NCI-H1930 (cell line): ENCODE measurements around the gene ZNF524.
A peak's percentile ranks its signal among the peaks of the same experiment; 100 is the strongest.

Source experiments
- DNase-seq, 2 experiments: peaks; one replicate each; lab custom pipeline; 2025; lab: John Stamatoyannopoulos, UW

The ZNF524 gene

DNA sequence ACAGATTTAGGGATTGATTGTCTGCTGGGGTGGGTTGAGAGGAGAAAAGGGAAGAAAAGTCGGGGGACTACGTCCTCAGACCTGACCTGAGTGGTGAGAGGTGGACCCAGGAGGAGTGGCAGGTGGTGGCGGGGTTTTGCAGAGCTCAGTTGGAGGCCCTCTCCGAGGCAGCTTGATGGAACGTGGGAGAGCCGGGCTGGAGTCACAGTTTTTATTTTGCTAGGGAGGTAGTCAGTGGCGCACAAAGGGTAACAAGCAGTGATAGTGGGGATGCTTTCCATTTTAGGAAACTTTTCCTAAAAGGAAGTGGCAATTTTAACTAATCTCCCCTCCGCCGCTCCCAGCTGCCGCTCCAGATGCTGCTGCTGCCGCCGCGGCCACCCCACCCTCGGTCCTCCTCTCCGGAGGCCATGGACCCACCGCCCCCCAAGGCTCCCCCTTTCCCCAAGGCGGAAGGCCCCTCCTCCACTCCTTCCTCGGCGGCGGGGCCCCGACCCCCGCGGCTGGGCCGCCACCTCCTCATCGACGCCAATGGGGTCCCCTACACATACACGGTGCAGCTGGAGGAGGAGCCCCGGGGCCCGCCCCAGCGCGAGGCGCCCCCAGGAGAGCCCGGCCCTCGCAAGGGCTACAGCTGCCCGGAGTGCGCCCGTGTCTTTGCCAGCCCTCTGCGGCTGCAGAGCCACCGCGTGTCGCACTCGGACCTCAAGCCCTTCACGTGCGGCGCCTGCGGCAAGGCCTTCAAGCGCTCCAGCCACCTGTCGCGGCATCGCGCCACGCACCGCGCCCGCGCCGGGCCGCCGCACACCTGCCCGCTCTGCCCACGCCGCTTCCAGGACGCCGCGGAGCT is 42.3 kb downstream of the ZNF524 start:
- no peak for DNase-seq

DNA sequence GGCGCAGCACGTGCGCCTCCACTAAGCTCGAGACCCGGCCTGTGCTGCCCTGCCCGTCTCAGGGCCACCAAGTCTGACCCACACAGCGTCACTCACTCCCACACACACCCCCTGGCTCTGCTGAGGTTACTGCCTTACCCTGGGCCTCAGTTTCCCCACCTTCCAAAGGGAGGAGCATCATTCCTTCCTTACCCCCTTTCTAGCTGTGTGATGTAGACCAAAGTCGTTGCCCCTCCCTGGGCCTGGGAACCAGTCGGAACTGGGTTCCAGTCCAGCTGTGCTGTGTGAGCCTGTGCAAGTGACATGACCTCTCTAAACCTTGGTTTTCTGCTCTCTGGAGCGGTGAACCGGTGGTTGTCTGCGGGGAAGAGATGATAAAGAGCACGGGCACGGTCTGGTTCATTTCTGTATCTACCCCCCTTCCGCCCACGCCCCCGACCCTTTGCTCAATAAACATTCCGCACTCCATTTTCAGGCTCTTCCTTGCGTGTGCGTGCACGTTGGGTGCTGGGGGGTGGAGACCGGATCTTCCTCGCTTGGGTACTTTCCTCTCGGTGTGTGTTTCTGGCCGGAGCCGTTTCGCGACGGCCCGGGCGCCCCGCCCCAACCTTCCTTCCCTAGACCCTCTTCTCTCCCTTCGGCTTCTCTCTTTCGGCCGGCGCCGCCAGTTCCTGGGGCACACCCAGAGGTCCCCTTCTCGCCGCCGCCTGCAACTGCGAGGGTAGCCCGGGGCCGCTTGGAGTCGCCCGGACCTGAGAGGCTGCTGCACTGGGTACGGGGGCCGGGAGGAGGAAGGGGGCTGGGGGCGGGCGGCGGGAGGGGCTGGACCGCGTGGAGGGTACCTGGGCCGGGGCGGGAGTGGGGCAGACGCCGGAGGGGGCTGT is 43.2 kb downstream of the ZNF524 start, which contains the start of gene ZNF581:
ZNF581 (plus strand) TSS at position 647 of the 884 bp plus-strand sequence. CDS start 923 bp downstream, outside the sequence.
- DNase-seq = peak; percentile 42 to 74

DNA sequence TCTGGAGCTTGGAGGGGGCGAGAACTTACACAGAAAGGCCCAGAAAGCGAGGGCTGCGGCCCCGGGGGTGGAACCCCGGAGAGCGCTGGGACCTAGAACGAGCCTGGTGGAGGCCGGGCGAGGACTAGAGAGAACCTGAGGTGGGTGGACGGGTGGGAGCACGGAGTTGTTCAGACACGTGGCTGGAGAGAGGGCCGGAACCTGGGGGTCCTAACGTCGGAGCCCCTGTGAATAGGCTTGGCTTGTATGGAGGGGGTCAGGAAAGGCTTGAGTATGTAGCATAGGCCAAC is 43.7 kb downstream of the ZNF524 start:
- no peak for DNase-seq

DNA sequence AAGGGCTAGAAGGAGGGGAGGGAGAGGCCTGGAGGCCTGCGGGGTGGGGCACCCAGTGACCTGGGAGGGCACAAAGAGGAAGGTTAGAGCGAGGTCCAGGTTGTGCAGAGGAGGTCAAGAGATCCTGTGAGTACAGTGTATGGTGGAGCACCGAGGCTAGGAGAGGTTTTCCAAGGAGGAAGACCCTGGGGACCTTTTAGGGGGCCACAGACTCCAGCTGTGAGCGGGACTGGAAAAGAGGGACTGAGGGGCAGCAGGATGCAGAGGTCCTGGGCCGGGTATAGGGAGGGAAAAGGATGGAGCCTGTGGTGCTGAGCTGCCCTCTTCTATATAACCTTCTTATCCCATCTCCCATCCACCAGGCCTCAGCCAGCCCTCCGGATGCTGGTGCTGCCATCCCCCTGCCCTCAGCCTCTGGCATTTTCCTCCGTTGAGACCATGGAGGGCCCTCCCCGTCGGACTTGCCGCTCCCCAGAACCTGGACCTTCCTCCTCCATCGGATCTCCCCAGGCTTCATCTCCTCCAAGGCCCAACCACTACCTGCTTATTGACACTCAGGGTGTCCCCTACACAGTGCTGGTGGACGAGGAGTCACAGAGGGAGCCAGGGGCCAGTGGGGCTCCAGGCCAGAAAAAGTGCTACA is 44.2 kb downstream of the ZNF524 start:
- no peak for DNase-seq

DNA sequence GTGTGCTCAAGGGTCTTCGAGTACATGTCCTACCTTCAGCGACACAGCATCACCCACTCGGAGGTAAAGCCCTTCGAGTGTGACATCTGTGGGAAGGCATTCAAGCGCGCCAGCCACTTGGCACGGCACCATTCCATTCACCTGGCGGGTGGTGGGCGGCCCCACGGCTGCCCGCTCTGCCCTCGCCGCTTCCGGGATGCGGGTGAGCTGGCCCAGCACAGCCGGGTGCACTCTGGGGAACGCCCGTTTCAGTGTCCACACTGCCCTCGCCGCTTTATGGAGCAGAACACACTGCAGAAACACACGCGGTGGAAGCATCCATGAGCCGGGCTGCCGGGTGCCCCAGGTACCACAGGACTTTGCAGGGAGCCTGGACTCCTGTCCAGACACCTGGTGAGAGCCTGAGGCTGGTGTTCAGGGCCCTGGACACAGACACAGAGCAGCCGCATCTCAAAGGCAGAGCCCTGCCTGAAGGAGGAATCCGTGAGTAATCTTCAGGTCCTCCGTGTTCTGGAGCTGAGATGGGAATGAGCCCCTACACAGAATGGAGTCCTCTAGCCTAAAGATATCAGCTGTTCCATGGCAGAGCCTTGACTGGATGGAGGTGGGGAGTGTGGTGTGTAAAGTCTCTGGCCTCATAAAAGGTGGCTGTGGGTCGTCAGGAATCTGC is 44.9 kb downstream of the ZNF524 start:
- no peak for DNase-seq

DNA sequence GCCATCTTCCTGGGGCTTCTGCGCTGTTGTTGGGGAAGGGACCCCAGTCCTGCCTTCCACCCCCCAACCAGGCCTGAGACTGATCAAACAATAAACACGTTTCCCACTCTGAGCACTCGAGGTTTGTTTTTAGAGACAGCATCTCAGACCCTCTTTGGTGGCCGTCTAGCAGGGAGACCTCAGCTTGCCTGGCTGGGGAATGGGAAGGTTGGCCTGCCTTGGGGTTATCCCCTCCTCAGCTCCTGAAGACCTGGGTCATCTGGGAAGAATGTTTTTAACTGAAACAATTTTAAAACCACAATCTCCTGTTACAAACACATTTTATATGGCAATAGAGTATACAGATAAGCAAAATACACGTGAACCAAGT is 45.4 kb downstream of the ZNF524 start:
- DNase-seq = no peak

DNA sequence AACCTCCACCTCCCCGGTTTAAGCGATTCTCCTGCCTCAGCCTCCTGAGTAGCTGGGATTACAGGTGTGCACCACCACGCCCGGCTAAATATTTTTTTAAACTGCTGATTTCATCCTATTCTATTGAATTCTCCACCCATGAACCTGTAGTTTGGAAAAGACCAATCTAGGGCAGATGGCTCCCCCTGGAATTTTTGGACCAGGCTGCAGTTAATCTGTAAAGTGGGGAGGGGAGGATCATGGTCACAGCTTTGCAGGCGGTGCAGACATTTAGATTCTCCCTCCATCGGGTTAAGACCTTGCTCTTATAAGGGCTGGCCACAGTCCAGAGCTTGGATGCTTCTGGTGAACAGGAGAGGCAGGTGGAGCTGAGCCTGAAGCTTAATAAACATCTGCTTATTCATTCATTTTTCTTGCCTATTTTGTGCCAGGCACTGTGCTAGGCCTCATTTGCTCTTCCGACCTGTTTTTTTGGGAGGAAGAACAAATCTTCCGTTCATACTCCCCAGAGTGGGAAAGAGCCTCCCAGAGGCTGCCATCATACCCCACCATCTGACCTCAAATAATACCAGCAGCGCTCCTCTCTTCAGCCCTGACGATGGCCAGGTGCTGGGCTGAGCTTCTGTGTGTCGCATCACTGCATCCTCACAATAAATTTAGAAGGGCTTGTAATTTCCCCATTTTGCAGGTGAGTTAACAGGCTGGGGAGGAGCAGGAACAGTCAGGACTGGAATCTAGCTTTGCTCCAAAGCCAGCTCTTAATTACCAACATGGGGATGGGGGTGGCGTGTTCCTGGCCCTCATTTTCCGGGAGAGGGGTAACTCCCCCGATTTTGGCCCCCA is 47.0 kb downstream of the ZNF524 start:
- DNase-seq = no peak

DNA sequence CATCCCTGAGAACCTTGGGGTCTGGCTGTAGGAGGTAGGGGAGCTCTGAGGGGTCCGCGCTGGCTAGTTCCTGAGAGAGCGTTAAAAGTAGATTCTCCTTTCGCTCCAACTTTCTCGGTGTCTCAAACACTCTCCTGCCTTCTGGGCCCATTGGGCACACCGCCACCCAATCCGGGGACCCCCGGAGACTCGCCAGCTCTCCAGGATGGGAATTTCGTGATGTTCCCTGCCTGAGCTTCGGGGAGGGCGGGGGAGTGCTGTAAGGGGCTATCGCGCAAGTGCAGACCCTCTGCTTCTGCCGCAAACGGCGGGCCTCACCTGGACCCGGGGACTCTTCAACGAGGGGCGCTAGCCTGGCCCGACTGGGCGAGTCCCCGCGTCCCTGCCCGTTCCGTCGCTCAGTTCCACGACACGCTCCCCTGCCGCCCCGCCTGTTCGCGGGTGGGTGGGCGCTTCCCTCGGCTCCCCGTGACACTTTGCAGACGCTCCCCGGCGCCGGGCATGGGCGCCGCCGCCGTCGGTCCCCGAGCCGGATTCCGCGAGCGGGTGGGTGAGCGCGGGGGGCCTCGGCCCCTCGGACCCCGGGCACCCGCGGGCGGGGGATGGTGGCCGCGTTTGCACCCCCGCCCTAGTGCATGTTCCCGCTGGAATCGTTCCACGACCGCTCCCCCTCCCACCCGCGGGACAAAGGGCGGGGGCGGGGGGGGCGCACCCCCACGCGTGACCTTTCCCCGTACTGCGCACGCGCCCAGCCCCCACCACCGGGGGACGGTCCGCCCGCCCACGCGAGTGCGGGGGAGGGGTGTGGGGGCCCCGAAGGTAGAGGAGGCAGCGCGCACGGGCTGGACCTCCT is 47.9 kb downstream of the ZNF524 start, which contains the start of gene CCDC106:
CCDC106 (plus strand) TSS at position 481 of the 853 bp plus-strand sequence. CDS start 835 bp downstream, outside the sequence.
- peak; percentile 61 to 84 for DNase-seq

DNA sequence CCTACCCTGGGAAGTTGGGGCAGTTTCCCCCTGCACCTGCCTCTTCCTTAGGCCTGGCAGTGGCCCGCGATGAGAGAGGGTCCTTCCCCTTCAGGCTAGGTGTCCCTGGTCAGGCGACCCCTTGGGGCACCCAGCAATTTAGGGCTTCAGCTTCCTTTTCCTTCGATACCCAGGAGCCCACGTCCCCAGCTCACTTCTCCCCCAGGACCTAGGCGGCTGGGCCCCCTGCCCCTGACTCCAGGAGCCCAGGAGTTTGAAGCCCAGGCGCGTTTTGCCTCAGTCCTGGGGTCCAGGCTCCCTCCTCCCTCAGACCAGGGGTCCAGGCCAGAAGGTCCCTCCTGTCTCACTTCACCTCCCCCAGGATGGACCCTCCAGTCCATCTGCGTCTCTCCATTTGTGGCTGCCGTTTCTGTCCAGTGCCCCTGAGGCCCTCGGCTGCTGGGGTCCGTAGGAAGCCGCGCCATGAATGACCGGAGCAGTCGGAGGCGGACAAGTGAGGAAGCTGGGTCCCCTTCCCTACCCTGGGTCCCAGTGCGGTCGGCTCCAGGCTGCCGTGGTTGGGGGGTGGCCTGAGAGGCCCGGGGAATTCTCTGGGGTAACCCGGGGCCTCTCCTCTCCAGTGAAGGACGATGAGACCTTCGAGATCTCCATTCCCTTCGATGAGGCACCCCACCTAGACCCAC is 48.6 kb downstream of the ZNF524 start:
- DNase-seq = no peak

DNA sequence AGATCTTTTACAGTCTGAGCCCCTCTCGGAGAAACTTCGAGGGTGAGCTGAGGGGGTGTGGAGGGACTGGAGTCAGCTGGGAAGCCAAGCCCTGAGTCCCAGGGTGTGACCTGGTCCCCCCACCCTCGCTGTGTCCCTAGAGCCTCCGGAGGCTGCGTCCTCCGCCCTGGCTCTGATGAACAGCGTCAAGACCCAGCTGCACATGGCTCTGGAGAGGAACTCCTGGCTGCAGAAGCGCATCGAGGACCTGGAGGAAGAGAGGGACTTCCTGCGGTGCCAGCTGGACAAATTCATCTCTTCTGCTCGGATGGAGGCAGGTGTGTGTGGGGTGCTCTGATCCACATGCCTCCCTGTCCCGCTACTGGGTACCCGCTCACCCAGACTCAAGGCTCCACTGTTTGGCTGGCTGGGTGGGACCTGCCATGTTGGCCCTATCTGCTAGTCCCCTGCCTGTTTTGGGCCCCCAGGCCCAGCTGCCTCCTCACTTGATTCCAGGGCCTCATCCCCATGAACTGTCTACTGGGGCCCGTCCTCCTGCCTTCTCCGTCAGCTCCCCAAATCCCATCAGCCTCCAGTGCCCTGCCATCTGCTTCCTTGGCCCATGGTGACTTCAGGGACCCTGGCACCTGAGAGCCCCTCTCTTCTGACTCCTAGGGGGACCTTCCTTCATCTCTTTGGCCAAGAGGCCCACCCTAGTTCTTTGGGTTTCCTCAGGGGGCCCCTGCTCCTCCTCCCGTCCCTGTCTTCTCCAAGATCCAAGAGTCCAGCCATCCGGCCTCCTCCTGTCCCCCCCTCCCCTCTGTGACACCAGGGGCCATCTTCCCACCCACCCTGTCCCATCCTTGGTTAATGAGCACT is 49.4 kb downstream of the ZNF524 start:
- DNase-seq = no peak

DNA sequence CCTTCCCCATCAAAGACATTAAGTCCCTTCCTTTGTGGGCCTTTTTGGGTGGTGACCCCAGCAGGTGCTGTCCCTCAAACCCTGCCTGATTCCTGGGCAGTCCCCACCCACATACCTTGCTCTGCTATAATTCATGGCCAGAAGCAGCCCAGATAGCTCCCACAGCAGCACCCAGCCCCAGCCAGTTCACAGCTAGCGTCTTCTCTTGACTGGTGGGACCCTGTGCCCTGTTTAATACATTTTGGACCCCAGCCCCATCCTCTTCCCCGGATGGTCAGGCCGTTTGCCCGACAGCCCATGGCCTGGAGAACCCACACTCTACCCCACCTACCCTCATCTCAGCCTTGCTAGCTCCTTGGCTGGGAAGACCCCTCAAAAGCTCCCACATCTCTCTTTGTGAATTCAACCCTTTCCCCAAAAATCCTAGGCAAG is 50.1 kb downstream of the ZNF524 start:
- no peak for DNase-seq

DNA sequence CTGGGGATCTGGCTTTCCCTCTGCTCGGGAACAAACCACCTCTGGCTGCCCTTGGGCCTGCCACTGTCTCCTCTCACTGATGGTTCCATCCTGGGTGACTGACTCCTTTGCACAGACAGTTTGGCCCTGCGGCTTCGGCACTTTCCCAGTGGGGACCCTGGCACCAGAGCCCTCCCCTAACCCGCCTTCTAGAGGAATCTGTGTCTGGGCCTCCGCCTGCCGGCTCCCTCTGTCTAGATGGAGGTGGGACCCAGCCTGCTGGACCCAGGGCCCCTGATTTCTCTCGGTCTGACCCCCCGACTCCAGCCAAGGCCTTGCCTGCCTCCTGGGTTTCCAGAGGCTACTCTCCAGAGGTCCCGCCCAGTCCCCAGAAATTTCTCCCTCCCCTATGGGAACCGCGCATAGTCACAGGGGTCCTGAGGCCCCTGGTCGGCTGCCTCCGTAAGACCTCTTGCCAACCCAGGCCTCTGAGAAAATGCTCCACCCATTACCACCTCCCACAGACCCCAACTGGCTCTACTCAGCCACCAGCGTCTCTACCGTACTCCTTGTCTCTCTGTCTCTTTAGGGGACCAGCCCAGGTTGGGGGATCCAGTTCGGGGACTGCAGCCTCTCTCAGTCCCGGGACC is 50.6 kb downstream of the ZNF524 start:
- DNase-seq = no peak

DNA sequence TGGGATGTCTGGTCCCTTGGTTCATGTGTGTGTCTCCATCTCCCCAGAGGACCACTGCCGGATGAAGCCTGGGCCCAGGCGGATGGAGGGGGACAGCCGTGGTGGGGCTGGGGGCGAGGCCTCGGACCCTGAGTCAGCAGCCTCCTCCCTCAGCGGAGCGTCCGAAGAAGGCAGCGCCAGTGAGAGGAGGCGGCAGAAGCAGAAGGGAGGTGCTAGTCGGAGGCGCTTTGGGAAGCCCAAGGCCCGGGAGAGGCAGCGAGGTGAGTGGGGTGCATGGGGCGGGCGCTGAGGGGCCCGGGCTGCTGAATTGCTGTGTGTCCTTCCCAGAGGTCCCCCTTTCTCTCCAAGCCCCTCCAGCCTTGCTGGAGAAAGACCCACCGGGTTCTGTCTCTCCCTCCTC is 51.1 kb downstream of the ZNF524 start:
- DNase-seq = no peak

DNA sequence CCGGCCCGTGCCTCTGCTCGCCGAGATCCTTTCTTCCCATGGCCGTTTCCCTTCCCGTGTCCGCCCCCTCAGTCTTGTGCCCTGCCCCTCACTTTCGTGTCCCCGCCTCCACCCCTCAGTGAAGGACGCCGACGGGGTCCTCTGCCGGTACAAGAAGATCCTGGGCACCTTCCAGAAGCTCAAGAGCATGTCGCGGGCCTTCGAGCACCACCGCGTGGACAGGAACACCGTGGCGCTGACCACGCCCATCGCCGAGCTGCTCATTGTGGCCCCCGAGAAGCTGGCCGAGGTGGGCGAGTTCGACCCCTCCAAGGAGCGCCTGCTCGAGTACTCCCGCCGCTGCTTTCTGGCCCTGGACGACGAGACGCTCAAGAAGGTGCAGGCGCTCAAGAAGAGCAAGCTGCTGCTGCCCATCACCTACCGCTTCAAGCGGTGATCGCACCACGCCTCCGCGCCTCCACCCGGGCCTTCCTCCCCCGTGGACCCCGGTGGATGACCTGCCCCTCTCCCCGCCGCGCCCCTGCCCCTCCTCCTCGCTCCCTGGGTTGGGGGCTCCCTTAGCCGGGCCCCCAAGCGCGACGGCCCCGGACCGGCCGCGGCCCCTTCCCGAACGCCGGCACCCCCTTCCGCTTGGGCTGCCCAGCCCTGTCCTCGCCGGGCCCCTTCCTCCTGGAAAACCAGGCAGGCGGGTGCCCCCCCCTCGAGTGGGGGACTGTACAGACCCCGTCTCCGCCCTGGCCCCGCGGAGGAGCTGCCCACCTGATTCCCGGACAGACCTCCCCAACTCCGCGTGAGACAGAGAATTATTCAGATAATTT is 52.4 kb downstream of the ZNF524 start:
- DNase-seq = no peak
